Liver (tissue), 9 donors: ENCODE measurements around the gene LAMP1. TPM values are rescaled to one million over a fixed set of nuclear protein-coding genes. Genes with fewer than 3 reads are reported as not detected.

Experiments
- DNase-seq: peaks from one replicate; pipeline ENCODE4 v3.0.0-alpha.2; 2017; ENCODE audit warnings: low spot score
- H3K27ac ChIP-seq, 2 donors: one replicate each; pipeline ENCODE4 v1.7.0; 2013; ENCODE audit warnings: inconsistent platforms in 2 of 2, low read length in 2 of 2, control low read depth in 1 of 2, low read depth in 1 of 2, mild to moderate bottlenecking in 1 of 2
- H3K27me3 ChIP-seq, 4 donors: one replicate each; pipeline versions ENCODE4 v1.6.1 to v1.7.0; 2013; ENCODE audit warnings: low read length in 3 of 4, inconsistent platforms in 1 of 4, mild to moderate bottlenecking in 1 of 4, moderate library complexity in 1 of 4; ENCODE audit not compliant: control insufficient read depth in 4 of 4, insufficient read depth in 4 of 4
- H3K36me3 ChIP-seq, 4 donors: one replicate each; pipeline versions ENCODE4 v1.6.1 to v1.7.0; 2013; ENCODE audit warnings: low read length in 3 of 4, mild to moderate bottlenecking in 3 of 4, low read depth in 1 of 4, moderate library complexity in 1 of 4; ENCODE audit not compliant: control insufficient read depth in 4 of 4, insufficient read depth in 3 of 4
- H3K4me1 ChIP-seq, 4 donors: one replicate each; pipeline versions ENCODE4 v1.6.1 to v1.7.0; 2013; ENCODE audit warnings: low read length in 3 of 4, mild to moderate bottlenecking in 3 of 4, moderate library complexity in 1 of 4; ENCODE audit not compliant: control insufficient read depth in 4 of 4, insufficient read depth in 4 of 4
- H3K4me3 ChIP-seq, 3 donors: one replicate each; pipeline versions ENCODE4 v1.6.1 to v1.7.0; 2013; ENCODE audit warnings: low read length in 3 of 3, control low read depth in 1 of 3, low read depth in 1 of 3, mild to moderate bottlenecking in 1 of 3
- H3K9ac ChIP-seq, 2 donors: one replicate each; pipeline ENCODE4 v1.7.0; 2013; ENCODE audit warnings: low read length in 2 of 2, mild to moderate bottlenecking in 2 of 2, moderate library complexity in 2 of 2, control low read depth in 1 of 2, low read depth in 1 of 2
- H3K9me3 ChIP-seq, 4 donors: one replicate each; pipeline versions ENCODE4 v1.6.1 to v1.7.0; 2013; ENCODE audit warnings: low read length in 3 of 4; ENCODE audit not compliant: control insufficient read depth in 4 of 4
- ATF3 ChIP-seq: IDR thresholded peaks from 2 replicates; pipeline ENCODE4 v1.6.1; 2016; ENCODE audit warnings: antibody characterized with exemption
- CTCF ChIP-seq: fragments of 150-350 bp; IDR thresholded peaks from 2 replicates; pipeline ENCODE4 v1.5.1; 2017; ENCODE audit warnings: improper control_type of control experiment, low read depth, low read length; ENCODE audit not compliant: missing input control
- EGR1 ChIP-seq, 2 donors: IDR thresholded peaks; 2 replicates each; pipeline ENCODE4 v1.6.1; 2016 to 2018; ENCODE audit warnings: antibody characterized with exemption in 2 of 2, low read depth in 2 of 2
- FOXA1 ChIP-seq: IDR thresholded peaks from 2 replicates; pipeline ENCODE4 v1.6.1; 2016; ENCODE audit warnings: antibody characterized with exemption
- FOXA2 ChIP-seq: IDR thresholded peaks from 2 replicates; pipeline ENCODE4 v1.6.1; 2016; ENCODE audit warnings: antibody characterized with exemption
- GABPA ChIP-seq, 2 donors: IDR thresholded peaks in 1 of 2; conservative IDR thresholded peaks in 1 of 2; 2 replicates each; pipeline ENCODE4 v1.6.1; 2016; ENCODE audit warnings: antibody characterized with exemption in 2 of 2, mild to moderate bottlenecking in 1 of 2, moderate library complexity in 1 of 2
- HNF4A ChIP-seq, 2 donors: conservative IDR thresholded peaks; 2 replicates each; pipeline ENCODE4 v1.6.1; 2016; ENCODE audit warnings: antibody characterized with exemption in 2 of 2, mild to moderate bottlenecking in 2 of 2
- HNF4G ChIP-seq: IDR thresholded peaks from 2 replicates; pipeline ENCODE4 v1.6.1; 2016; ENCODE audit warnings: antibody characterized with exemption
- JUND ChIP-seq, 2 donors: IDR thresholded peaks; 2 replicates each; pipeline ENCODE4 v1.6.1; 2016; ENCODE audit warnings: antibody characterized with exemption in 2 of 2
- MAX ChIP-seq: IDR thresholded peaks from 2 replicates; pipeline ENCODE4 v1.6.1; 2016; ENCODE audit warnings: antibody characterized with exemption
- NR2F2 ChIP-seq: IDR thresholded peaks from 2 replicates; pipeline ENCODE4 v1.6.1; 2016; ENCODE audit warnings: antibody characterized with exemption
- RAD21 ChIP-seq, 2 donors: IDR thresholded peaks; 2 replicates each; pipeline ENCODE4 v1.6.1; 2016; ENCODE audit warnings: antibody characterized with exemption in 2 of 2, mild to moderate bottlenecking in 2 of 2
- REST ChIP-seq: IDR thresholded peaks from 2 replicates; pipeline ENCODE4 v1.6.1; 2016; ENCODE audit warnings: antibody characterized with exemption, mild to moderate bottlenecking
- RXRA ChIP-seq, 2 donors: IDR thresholded peaks; 2 replicates each; pipeline ENCODE4 v1.6.1; 2017 to 2018; ENCODE audit warnings: antibody characterized with exemption in 2 of 2, mild to moderate bottlenecking in 1 of 2
- SP1 ChIP-seq: IDR thresholded peaks from 2 replicates; pipeline ENCODE4 v1.6.1; 2018; ENCODE audit warnings: antibody characterized with exemption, mild to moderate bottlenecking
- TAF1 ChIP-seq: conservative IDR thresholded peaks from 2 replicates; pipeline ENCODE4 v1.6.1; 2016; ENCODE audit warnings: antibody characterized with exemption, mild to moderate bottlenecking
- YY1 ChIP-seq: IDR thresholded peaks from 2 replicates; pipeline ENCODE4 v1.6.1; 2016; ENCODE audit warnings: antibody characterized with exemption, mild to moderate bottlenecking
- WGBS: extraction: QIAGEN DNeasy Blood & Tissue Kit; methylation state at CpG from one replicate; pipeline ENCODE4 v1.1.7; 2013; 5-methylcytosine and 5-hydroxymethylcytosine counted together
- polyA plus RNA-seq, 2 donors: library from polyadenylated mRNA; stranded (reverse) in 1 of 2; unstranded in 1 of 2; fragments of 200-250 nt in 1 of 2; fragments of >200 nt in 1 of 2; fragmentation: Nextera tagmentation in 1 of 2; extraction: Ambion mirVana in 1 of 2; gene quantifications; one replicate each; pipeline versions ENCODE4 v1.2.1 to v1.2.3, GENCODE V29; 2013 to 2015
- total RNA-seq, 2 donors: library from RNA; depleted of rRNA; stranded (reverse); fragments of >200 nt; gene quantifications; one replicate each; pipeline ENCODE4 v1.2.3, GENCODE V29; 2014
- TF ChIP-seq, protein P1 (sequence below): IDR thresholded peaks from 2 replicates; pipeline ENCODE4 v1.6.1; 2016; ENCODE audit warnings: antibody characterized with exemption
- donor health status: healthy.
- donor health status: healthy.
- donor health status: healthy.
- donor health status: healthy.
- donor health status: healthy.

Gene LAMP1
- total and polyA plus RNA-seq, 4 donors, result 24.4 to 160 (median 62.9) TPM

- Histone ChIP-seq H3K4me1 (peaks cover 1 to 21% (median 12%) of the 10 kb centered on the region in 4 donors), H3K27ac (no peak overlapping the region), H3K27me3 (no peaks in the 10 kb centered on the region), H3K36me3 (peaks cover 11 to 52% (median 31%) of the 10 kb centered on the region in 4 donors), H3K9ac (no peak overlapping the region), H3K9me3 (no peaks in the 10 kb centered on the region), H3K4me3 (no peak overlapping the region)
- DNase-seq, result no peak
- whole genome bisulfite sequencing, result 69% methylated on average over 12 of the region's 12 CpGs
- TF ChIP-seq YY1 (no peak), TAF1 (no peak), JUND (IDR thresholded peaks at IDR 0.05) (no peak), RXRA (IDR thresholded peaks at IDR 0.05) (no peak), REST (no peak), HNF4G (no peak), RAD21 (IDR thresholded peaks at IDR 0.05) (no peak)
These were observed 27.4 kb downstream of the LAMP1 start for GRCh38 chr13:113324398-113324797.

DNA sequence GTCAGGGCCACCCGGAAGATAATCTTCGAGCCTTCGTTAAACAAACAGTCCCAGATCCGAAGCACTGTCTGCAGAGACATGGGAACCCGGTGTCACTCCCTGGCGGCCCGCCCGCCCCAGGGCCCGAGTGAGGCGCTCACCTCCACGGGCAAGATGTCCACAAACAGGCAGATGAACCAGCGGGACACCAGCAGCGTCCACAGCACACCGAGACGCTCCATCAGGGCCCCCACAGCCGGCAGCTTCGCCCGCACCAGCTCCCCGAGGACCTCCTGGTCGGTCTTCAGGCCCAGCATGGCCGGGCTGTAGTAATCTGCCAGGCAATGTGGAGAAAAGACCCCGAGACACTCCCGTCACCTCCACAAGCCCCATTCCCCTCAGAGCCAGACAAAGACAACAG, 28.7 kb downstream of the LAMP1 start:
- 85% methylated on average over 23 of the region's 23 CpGs for WGBS
- Histone ChIP-seq H3K4me3 (no peak overlapping the region), H3K27me3 (no peaks in the 10 kb centered on the region), H3K36me3 (peaks cover 11 to 39% (median 22%) of the 10 kb centered on the region in 4 donors), H3K9ac (no peak overlapping the region), H3K27ac (no peak overlapping the region), H3K9me3 (no peaks in the 10 kb centered on the region), H3K4me1 (peaks cover 1 to 21% (median 12%) of the 10 kb centered on the region in 4 donors)
- TF ChIP-seq FOXA1 (no peak), EGR1 (IDR thresholded peaks at IDR 0.05; ENCODE audit: low read depth in 2 of 2) (no peak), JUND (IDR thresholded peaks at IDR 0.05) (no peak), YY1 (no peak), REST (no peak), TAF1 (no peak), MAX (no peak), HNF4A (conservative IDR thresholded peaks at IDR 0.05) (no peak), RAD21 (IDR thresholded peaks at IDR 0.05) (no peak), RXRA (IDR thresholded peaks at IDR 0.05) (no peak), GABPA (IDR thresholded peaks at IDR 0.05 in 1 of 2, conservative IDR thresholded peaks at IDR 0.05 in 1 of 2) (no peak), SP1 (no peak), NR2F2 (no peak), ATF3 (no peak), HNF4G (no peak), CTCF (no peak), FOXA2 (no peak)
- TF ChIP-seq, protein P1, sequence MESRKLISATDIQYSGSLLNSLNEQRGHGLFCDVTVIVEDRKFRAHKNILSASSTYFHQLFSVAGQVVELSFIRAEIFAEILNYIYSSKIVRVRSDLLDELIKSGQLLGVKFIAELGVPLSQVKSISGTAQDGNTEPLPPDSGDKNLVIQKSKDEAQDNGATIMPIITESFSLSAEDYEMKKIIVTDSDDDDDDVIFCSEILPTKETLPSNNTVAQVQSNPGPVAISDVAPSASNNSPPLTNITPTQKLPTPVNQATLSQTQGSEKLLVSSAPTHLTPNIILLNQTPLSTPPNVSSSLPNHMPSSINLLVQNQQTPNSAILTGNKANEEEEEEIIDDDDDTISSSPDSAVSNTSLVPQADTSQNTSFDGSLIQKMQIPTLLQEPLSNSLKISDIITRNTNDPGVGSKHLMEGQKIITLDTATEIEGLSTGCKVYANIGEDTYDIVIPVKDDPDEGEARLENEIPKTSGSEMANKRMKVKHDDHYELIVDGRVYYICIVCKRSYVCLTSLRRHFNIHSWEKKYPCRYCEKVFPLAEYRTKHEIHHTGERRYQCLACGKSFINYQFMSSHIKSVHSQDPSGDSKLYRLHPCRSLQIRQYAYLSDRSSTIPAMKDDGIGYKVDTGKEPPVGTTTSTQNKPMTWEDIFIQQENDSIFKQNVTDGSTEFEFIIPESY, result no peak
- DNase-seq, result no peak
